ENCODE measurements around the gene TRIM28. TPM values are rescaled to one million over a fixed set of nuclear protein-coding genes. Genes with fewer than 3 reads are reported as not detected.

TRIM28 gene
- polyA plus RNA-seq, 1 experiment = 476 TPM

DNA sequence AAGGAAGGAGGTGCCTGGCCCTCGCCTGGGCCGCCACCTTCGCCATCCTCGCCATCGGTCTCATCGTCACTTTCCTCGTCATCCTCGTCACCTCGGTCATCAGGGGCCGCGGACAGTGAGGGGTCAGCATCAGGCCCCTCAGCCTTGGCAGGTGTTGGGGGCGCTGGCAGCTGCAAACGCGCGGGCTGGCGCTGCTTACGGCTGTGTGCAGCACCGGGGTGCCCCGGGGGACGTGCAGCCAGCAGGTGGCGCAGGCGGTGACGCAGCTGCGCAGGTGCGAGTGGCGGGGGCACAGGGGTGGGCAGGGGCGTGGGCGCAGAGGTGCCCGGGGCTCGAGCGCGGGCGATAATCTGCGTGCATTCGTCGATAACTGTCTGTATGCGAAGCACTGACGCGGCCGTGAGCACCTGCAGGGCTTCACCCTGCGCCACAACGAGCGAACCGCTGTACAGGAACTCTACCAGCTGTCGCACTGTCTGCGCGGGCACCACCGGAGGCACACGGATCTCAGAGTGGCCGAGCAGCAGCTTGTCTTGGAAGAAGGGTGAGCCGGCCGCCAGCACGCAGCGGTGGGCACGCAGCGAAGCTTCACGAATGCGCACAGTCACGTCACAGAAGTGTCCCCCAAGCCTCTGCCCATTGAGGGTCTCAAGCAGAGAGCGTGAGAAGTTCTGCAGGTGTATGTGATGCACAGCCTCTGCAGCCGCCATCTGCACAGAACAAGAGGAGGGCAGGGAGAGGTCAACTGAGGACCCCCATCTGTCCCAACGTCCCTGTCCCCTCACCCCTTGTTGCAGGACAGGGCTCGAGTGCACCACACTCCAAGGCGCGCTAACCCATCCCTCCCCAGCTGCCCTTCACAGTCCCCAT is 26.7 kb upstream of the TRIM28 start:
- DNase-seq (ENCODE audit: low read depth) = no peak
- H3K27me3 ChIP-seq (ENCODE audit: control insufficient read depth, insufficient read depth, low read length) = no peaks in the 10 kb centered on the region
- H3K36me3 ChIP-seq (ENCODE audit: control insufficient read depth, insufficient read depth, low read length) = peaks cover 9% of the 10 kb centered on the region
- CTCF ChIA-PET = interaction anchor here (1.9 to 5.4 kb wide), 3 partner anchors 18 to 63 kb away, joined by 10 to 66 read pairs (median 43); partner anchors contain the start of gene CHMP2A
- POLR2A ChIA-PET = no interaction called here
- TF ChIP-seq, protein P1, sequence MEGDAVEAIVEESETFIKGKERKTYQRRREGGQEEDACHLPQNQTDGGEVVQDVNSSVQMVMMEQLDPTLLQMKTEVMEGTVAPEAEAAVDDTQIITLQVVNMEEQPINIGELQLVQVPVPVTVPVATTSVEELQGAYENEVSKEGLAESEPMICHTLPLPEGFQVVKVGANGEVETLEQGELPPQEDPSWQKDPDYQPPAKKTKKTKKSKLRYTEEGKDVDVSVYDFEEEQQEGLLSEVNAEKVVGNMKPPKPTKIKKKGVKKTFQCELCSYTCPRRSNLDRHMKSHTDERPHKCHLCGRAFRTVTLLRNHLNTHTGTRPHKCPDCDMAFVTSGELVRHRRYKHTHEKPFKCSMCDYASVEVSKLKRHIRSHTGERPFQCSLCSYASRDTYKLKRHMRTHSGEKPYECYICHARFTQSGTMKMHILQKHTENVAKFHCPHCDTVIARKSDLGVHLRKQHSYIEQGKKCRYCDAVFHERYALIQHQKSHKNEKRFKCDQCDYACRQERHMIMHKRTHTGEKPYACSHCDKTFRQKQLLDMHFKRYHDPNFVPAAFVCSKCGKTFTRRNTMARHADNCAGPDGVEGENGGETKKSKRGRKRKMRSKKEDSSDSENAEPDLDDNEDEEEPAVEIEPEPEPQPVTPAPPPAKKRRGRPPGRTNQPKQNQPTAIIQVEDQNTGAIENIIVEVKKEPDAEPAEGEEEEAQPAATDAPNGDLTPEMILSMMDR (IDR thresholded peaks at IDR 0.05; ENCODE audit: insufficient read depth, low read depth, low read length) = no peak
- no peak overlapping the region for H3K4me3 ChIP-seq (ENCODE audit: low read depth, low read length)

DNA sequence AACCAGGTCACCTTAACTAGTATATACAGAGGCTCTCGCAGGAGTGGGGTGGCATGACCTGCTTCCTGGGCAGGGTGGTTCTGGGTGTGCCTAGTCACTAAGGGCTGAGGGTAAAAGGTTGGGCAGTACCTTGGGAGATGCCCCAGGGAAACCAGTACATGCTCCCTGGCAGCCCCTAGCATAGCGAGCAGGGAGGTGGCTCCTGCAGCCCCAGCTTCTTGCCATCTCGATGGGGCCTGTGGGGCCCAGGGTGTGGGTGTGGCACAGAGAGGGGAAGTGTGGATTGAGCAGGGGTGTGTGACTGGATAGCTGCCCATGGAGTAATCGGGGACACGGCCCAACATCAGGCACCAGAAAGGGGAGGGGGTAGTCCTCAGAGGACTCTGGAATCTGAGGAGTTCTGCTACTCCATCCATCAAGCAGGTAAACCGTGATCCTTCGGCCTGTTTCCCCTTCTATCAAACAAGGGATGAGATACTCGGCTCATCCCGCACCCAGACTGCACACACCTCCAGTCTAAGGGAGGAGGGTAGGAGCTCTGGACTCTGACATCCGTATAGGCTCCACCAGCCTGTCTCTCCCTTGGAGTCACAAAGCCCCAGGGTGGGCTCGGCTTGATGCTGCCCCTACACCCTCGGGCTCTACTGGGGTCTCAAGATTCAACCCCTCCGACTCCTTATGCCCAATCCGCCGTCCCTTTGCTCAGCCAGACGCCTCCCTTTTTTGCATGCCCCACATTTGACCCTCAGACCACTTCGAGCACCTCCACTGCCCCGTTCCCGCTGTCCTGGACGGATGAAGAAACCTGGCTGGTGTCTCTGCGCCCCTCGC is 25.4 kb upstream of the TRIM28 start:
- Histone ChIP-seq H3K36me3 (ENCODE audit: control insufficient read depth, insufficient read depth, low read length) (peaks cover 9% of the 10 kb centered on the region), H3K27me3 (ENCODE audit: control insufficient read depth, insufficient read depth, low read length) (no peaks in the 10 kb centered on the region), H3K4me3 (ENCODE audit: low read depth, low read length) (peak overlapping the region; percentile 73)
- POLR2A ChIA-PET = no interaction called here
- TF ChIP-seq, protein P1 (IDR thresholded peaks at IDR 0.05; ENCODE audit: insufficient read depth, low read depth, low read length) = no peak; the same call in 1 of the 2 replicates
- CTCF ChIA-PET = interaction anchor here (0.6 to 5.4 kb wide), 23 partner anchors 7 to 368 kb away, joined by 3 to 66 read pairs (median 4); partner anchors contain the start of genes CHMP2A, TRIM28, ZNF132 and ZNF329
- no peak for DNase-seq (ENCODE audit: low read depth)

DNA sequence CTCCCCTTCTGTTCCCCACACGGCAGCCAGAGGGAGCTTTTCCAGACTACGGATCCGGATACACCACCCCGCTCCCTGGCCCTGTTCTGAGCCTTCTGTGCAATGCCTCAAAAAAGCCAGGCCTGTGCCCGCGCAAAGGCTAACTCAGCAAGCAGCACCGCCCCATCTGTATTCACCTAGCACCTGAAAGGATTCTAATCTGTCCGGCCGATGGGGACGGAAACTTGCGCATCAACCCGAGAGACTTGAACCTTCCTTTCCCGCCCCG is 24.8 kb upstream of the TRIM28 start:
- peak; percentile 8 for DNase-seq (ENCODE audit: low read depth)
- Histone ChIP-seq H3K4me3 (ENCODE audit: low read depth, low read length) (peak overlapping the region; percentile 73), H3K36me3 (ENCODE audit: control insufficient read depth, insufficient read depth, low read length) (peaks cover 9% of the 10 kb centered on the region), H3K27me3 (ENCODE audit: control insufficient read depth, insufficient read depth, low read length) (no peaks in the 10 kb centered on the region)
- ChIA-PET POLR2A (no interaction called here), CTCF (interaction anchor here (0.6 to 5.4 kb wide), 23 partner anchors 8 to 368 kb away, joined by 3 to 66 read pairs (median 4); partner anchors contain the start of genes CHMP2A, TRIM28, ZNF132 and ZNF329)
- TF ChIP-seq, protein P1 (IDR thresholded peaks at IDR 0.05; ENCODE audit: insufficient read depth, low read depth, low read length) = peak; percentile 90; the same call in 1 of the 2 replicates

GRCh38 chr19:58519355-58520256 is 24.3 kb upstream of the TRIM28 start, which contains the start of gene ZBTB45:
ZBTB45 (minus strand) TSS chr19:58519810; CDS start chr19:58517673, 2,137 bp downstream.
- TF ChIP-seq, protein P1 (IDR thresholded peaks at IDR 0.05; ENCODE audit: insufficient read depth, low read depth, low read length) = peak; percentile 85
- CTCF ChIA-PET = interaction anchor here (0.7 to 5.4 kb wide), 39 partner anchors 9 to 369 kb away, joined by 3 to 66 read pairs (median 4); partner anchors contain the start of genes CHMP2A, TRIM28, UBE2M and ZNF132

More at GRCh38 chr19:58519355-58520256, 24.3 kb upstream of the TRIM28 start, which contains the start of gene ZBTB45:
- H3K4me3 ChIP-seq (ENCODE audit: low read depth, low read length) = peak within 1 kb of the TSS; percentile 73
- H3K27me3 ChIP-seq (ENCODE audit: control insufficient read depth, insufficient read depth, low read length) = no peaks in the 10 kb centered on the region
- POLR2A ChIA-PET = interaction anchor here (0.7 to 1.3 kb wide), 2 partner anchors 24 to 40 kb away, joined by 3 to 8 read pairs; partner anchors contain the start of gene TRIM28
- peaks cover 9% of the 10 kb centered on the region for H3K36me3 ChIP-seq (ENCODE audit: control insufficient read depth, insufficient read depth, low read length)
- DNase-seq (ENCODE audit: low read depth) = peak; percentile 77

Data from BJ (cell line).